GM12878 (cell line): ENCODE data around the gene BICC1. TPM values are rescaled to one million over a fixed set of nuclear protein-coding genes. Genes with fewer than 3 reads are reported as not detected.

Experiments used
- ATAC-seq: fragments of 200-7000 bp; cut with Tn5 transposase; 3 replicates; pipeline ENCODE4 v1.9.1; 2020; ENCODE audit warnings: mild to moderate bottlenecking, moderate library complexity
- BruUV-seq: library from RNA; stranded (reverse); fragments of 400-500 nt; replicated peaks from 2 replicates; lab custom pipeline; 2021; lab: Mats Ljungman, UMichigan
- CTCF ChIA-PET: fragments of 300-600 bp; sonication (Branson Sonifier 250); formaldehyde crosslinking; extraction: SDS; loops from one replicate; lab custom pipeline; 2021; ENCODE audit warnings: inconsistent platforms; lab: Yijun Ruan, JAX
- POLR2A ChIA-PET: fragments of 350-600 bp; formaldehyde crosslinking; extraction: SDS; loops from one replicate; lab custom pipeline; 2021; ENCODE audit warnings: inconsistent platforms; lab: Charles Lee
- RAD21 ChIA-PET: fragments of 300-600 bp; sonication (Branson Sonifier 250); formaldehyde crosslinking; loops from one replicate; lab custom pipeline; 2023; ENCODE audit warnings: antibody characterized with exemption; ENCODE audit not compliant: unreplicated experiment; lab: Charles Lee
- SMC1A ChIA-PET: fragments of 300-600 bp; sonication (Branson Sonifier 250); formaldehyde crosslinking; loops from one replicate; lab custom pipeline; 2023; ENCODE audit not compliant: unreplicated experiment, uncharacterized antibody; lab: Charles Lee
- DNase-seq: peaks from one replicate; pipeline ENCODE4 v3.0.0-alpha.2; 2011; ENCODE audit warnings: low read depth, low spot score
- FAIRE-seq: peaks from 3 replicates; lab custom pipeline; 2011; peaks lifted over from hg19 to GRCh38; lab: Jason Lieb, UNC
- H2AFZ ChIP-seq: 2 replicates; pipeline ENCODE4 v1.6.0; 2011; ENCODE audit warnings: low read depth, low read length, control low read depth; ENCODE audit not compliant: control insufficient read depth
- H3K27ac ChIP-seq: 2 replicates; pipeline ENCODE4 v1.5.1; 2011; ENCODE audit warnings: control low read depth; ENCODE audit not compliant: control insufficient read depth, insufficient read depth
- H3K27me3 ChIP-seq, 2 experiments: replicated peaks in 1 of 2; 2 replicates each; pipeline versions ENCODE4 v1.6.0 to v1.6.1; 2011; ENCODE audit warnings: low read length in 1 of 2; ENCODE audit not compliant: control insufficient read depth in 2 of 2, insufficient read depth in 2 of 2
- H3K36me3 ChIP-seq, 2 experiments: 2 replicates each; pipeline ENCODE4 v1.5.1; 2011; ENCODE audit warnings: low read length in 1 of 2; ENCODE audit not compliant: control insufficient read depth in 2 of 2, insufficient read depth in 2 of 2
- H3K4me1 ChIP-seq: 2 replicates; pipeline ENCODE4 v1.6.1; 2011; ENCODE audit warnings: mild to moderate bottlenecking, low read length, moderate library complexity, mixed read lengths; ENCODE audit not compliant: control insufficient read depth, insufficient read depth
- H3K4me2 ChIP-seq: 2 replicates; pipeline ENCODE4 v1.6.0; 2011; ENCODE audit warnings: control low read depth; ENCODE audit not compliant: control insufficient read depth, insufficient read depth
- H3K4me3 ChIP-seq: fragments of 200-600 bp; sonication (generic); 2 replicates; pipeline ENCODE4 v1.5.1; 2016
- H3K79me2 ChIP-seq: 2 replicates; pipeline ENCODE4 v1.6.0; 2011; ENCODE audit warnings: low read length; ENCODE audit not compliant: control insufficient read depth, insufficient read depth
- H3K9ac ChIP-seq: 2 replicates; pipeline ENCODE4 v1.8.0; 2011; ENCODE audit warnings: low read length, control low read depth, mixed read lengths; ENCODE audit not compliant: control insufficient read depth, insufficient read depth
- H3K9me3 ChIP-seq: replicated peaks from 3 replicates; pipeline ENCODE4 v1.5.1; 2011; ENCODE audit warnings: mild to moderate bottlenecking, low read length; ENCODE audit not compliant: control insufficient read depth, insufficient read depth
- H4K20me1 ChIP-seq: 2 replicates; pipeline ENCODE4 v1.6.0; 2011; ENCODE audit not compliant: control insufficient read depth, insufficient read depth
- BACH1 ChIP-seq: fragments of 450-650 bp; IDR thresholded peaks from 2 replicates; pipeline ENCODE4 v1.6.1; 2017; ENCODE audit warnings: mild to moderate bottlenecking, borderline replicate concordance
- CBX5 ChIP-seq: sonication (generic); IDR thresholded peaks from 2 replicates; pipeline ENCODE4 v1.6.1; 2016; ENCODE audit warnings: low read depth, moderate library complexity, mild to moderate bottlenecking, inconsistent platforms
- CHD2 ChIP-seq: IDR thresholded peaks from 2 replicates; pipeline ENCODE4 v1.6.1; 2011; ENCODE audit warnings: low read depth, low read length, improper control_type of control experiment, borderline replicate concordance
- GABPA ChIP-seq: IDR thresholded peaks from 2 replicates; pipeline ENCODE4 v1.6.1; 2014; ENCODE audit warnings: antibody characterized with exemption, low read depth, mild to moderate bottlenecking, inconsistent platforms
- TAF1 ChIP-seq: IDR thresholded peaks from 2 replicates; pipeline ENCODE4 v1.6.1; 2011; ENCODE audit warnings: mild to moderate bottlenecking, low read depth, low read length, borderline replicate concordance
- ZNF24 ChIP-seq: fragments of 450-650 bp; IDR thresholded peaks from 2 replicates; pipeline ENCODE4 v1.6.1; 2017; ENCODE audit warnings: antibody characterized with exemption, mild to moderate bottlenecking
- WGBS: methylation state at CpG from one replicate; pipeline ENCODE4 v1.1.6; 2016; ENCODE audit warnings: low lambda C conversion rate; ENCODE audit not compliant: insufficient replicate concordance, insufficient coverage; ENCODE audit errors: missing lambda C conversion rate; 5-methylcytosine and 5-hydroxymethylcytosine counted together
- in situ Hi-C: fragments of 300-500 bp; cut with MboI; formaldehyde crosslinking; loops from 9 replicates; pipeline ENCODE4 v1.14.3; 2018; ENCODE audit warnings: mixed read lengths
- intact Hi-C: fragments of 100-400 bp; cut with micrococcal nuclease; formaldehyde crosslinking; loops from one replicate; pipeline ENCODE4 v1.14.2; 2022; ENCODE audit not compliant: unreplicated experiment
- polyA plus RNA-seq, 11 experiments: library from polyadenylated mRNA; depleted of rRNA in 4 of 11; unstranded in 6 of 11; stranded (reverse) in 5 of 11; fragments of >200 nt; fragmentation: Nextera tagmentation in 4 of 11; fragmentation: Illumina TruSeq in 1 of 11; extraction: Ambion mirVana in 4 of 11; extraction: Trizol in 1 of 11; gene quantifications; 1 replicate in 1 of 11; 2 replicates in 10 of 11; pipeline versions ENCODE4 v1.2.1 to v1.2.3, GENCODE V29; 2011 to 2016; ENCODE audit warnings: inconsistent platforms in 2 of 11, missing spikeins in 2 of 11, low read depth in 1 of 11
- total RNA-seq, 4 experiments: library from RNA; depleted of rRNA in 3 of 4; stranded (reverse); fragments of >200 nt in 3 of 4; fragmentation: Illumina TruSeq in 1 of 4; extraction: Trizol in 1 of 4; gene quantifications; 2 replicates each; pipeline versions ENCODE4 v1.2.1 to v1.2.3, GENCODE V29; 2013 to 2021
- TF ChIP-seq, protein P1 (sequence below): fragments of 450-650 bp; IDR thresholded peaks from 2 replicates; pipeline ENCODE4 v1.6.1; 2016; ENCODE audit warnings: mild to moderate bottlenecking
- TF ChIP-seq, protein P2 (sequence below): IDR thresholded peaks from 2 replicates; pipeline ENCODE4 v1.6.1; 2011; ENCODE audit warnings: borderline replicate concordance, low read depth, mild to moderate bottlenecking, moderate library complexity, low read length; ENCODE audit not compliant: insufficient read depth, poor library complexity, severe bottlenecking
- TF ChIP-seq, protein P3 (sequence below): IDR thresholded peaks from 2 replicates; pipeline ENCODE4 v1.6.1; 2011; ENCODE audit warnings: mild to moderate bottlenecking, low read depth, low read length, moderate library complexity; ENCODE audit not compliant: insufficient replicate concordance

BICC1 gene
- total and polyA plus RNA-seq, 10 of the 15 experiments (the other 5 are each of a cell fraction or from before 2014, with no cell fraction given): 0.01 to 0.10 (median 0.04) TPM; not detected in 5

DNA sequence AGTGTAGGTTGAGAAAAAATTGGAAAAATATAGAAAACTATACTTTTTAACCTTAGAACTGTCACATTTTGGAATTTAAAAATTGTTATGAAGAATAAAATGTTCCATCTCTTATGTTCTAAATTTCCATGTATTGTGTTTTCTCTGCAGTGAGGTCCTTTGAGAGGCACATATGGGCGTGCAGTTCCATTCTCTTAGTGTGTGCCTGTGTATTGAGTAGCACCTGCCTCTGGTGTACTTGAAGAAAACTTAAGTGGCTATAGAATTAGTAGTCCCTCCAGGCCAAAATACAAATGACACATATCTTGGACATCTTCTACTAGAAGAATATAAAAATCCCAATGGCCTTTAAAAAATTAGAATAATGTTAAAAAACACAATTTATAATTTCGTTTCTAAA, 149.2 kb downstream of the BICC1 start:
- no peaks in the 10 kb centered on the region for H3K9me3 ChIP-seq
- no peak overlapping the region for H3K4me3 ChIP-seq
- POLR2A ChIA-PET: no interaction called here
- no peaks in the 10 kb centered on the region for H3K4me1 ChIP-seq
- 3% methylated on average over 2 of the region's 2 CpGs for WGBS
- no peak for FAIRE-seq
- intact Hi-C loops: no loop called here
- H3K36me3 ChIP-seq: no peaks in the 10 kb centered on the region
- H3K4me2 ChIP-seq: no peak overlapping the region
- no peak overlapping the region for H3K9ac ChIP-seq
- in situ Hi-C loops: no loop called here
- no peaks in the 10 kb centered on the region for H4K20me1 ChIP-seq
- SMC1A ChIA-PET: no interaction called here
- TF ChIP-seq, protein P1, sequence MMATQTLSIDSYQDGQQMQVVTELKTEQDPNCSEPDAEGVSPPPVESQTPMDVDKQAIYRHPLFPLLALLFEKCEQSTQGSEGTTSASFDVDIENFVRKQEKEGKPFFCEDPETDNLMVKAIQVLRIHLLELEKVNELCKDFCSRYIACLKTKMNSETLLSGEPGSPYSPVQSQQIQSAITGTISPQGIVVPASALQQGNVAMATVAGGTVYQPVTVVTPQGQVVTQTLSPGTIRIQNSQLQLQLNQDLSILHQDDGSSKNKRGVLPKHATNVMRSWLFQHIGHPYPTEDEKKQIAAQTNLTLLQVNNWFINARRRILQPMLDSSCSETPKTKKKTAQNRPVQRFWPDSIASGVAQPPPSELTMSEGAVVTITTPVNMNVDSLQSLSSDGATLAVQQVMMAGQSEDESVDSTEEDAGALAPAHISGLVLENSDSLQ: no peak
- RAD21 ChIA-PET: no interaction called here
- no TSS peak for BruUV-seq
- no peak overlapping the region for H2AFZ ChIP-seq
- no peaks in the 10 kb centered on the region for H3K79me2 ChIP-seq
- no peak for DNase-seq
- no peaks in the 10 kb centered on the region for H3K27me3 ChIP-seq
- no peak for ATAC-seq
- H3K27ac ChIP-seq: no peak overlapping the region
- CTCF ChIA-PET: no interaction called here

DNA sequence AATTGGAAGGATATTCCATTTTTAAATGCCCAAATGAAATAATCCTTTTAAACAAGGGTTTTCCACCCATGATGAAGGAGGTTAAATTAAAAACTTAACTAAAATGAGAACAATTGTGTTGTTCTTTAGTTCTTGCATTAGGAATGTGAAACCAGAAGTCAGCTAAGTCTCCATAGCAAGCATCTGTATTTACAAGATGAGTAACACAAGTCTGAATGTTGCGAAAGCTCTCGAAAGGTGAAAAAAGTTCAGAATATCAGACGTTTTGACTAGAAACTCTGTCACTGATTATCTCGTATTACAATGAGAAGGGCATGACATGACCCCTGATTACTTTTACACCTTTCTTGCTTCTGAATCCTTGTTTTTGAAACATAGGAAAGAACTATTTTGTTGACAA, 149.6 kb downstream of the BICC1 start:
- 68% methylated on average over 4 of the region's 4 CpGs for WGBS
- in situ Hi-C loops: no loop called here
- Histone ChIP-seq H3K36me3 (no peaks in the 10 kb centered on the region), H3K9me3 (no peaks in the 10 kb centered on the region), H2AFZ (no peak overlapping the region), H3K9ac (no peak overlapping the region), H3K27me3 (no peaks in the 10 kb centered on the region), H4K20me1 (no peaks in the 10 kb centered on the region), H3K27ac (no peak overlapping the region), H3K4me2 (no peak overlapping the region), H3K79me2 (no peaks in the 10 kb centered on the region), H3K4me1 (no peaks in the 10 kb centered on the region), H3K4me3 (no peak overlapping the region)
- ChIA-PET RAD21 (no interaction called here), CTCF (no interaction called here), POLR2A (no interaction called here), SMC1A (no interaction called here)
- no peak for DNase-seq
- no TSS peak for BruUV-seq
- ATAC-seq: no peak
- FAIRE-seq: no peak
- intact Hi-C loops: no loop called here
- TF ChIP-seq TAF1 (no peak), BACH1 (no peak), GABPA (no peak), CHD2 (no peak), ZNF24 (no peak), CBX5 (no peak)
- TF ChIP-seq, protein P2, sequence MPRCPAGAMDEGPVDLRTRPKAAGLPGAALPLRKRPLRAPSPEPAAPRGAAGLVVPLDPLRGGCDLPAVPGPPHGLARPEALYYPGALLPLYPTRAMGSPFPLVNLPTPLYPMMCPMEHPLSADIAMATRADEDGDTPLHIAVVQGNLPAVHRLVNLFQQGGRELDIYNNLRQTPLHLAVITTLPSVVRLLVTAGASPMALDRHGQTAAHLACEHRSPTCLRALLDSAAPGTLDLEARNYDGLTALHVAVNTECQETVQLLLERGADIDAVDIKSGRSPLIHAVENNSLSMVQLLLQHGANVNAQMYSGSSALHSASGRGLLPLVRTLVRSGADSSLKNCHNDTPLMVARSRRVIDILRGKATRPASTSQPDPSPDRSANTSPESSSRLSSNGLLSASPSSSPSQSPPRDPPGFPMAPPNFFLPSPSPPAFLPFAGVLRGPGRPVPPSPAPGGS: no peak
- TF ChIP-seq, protein P3, sequence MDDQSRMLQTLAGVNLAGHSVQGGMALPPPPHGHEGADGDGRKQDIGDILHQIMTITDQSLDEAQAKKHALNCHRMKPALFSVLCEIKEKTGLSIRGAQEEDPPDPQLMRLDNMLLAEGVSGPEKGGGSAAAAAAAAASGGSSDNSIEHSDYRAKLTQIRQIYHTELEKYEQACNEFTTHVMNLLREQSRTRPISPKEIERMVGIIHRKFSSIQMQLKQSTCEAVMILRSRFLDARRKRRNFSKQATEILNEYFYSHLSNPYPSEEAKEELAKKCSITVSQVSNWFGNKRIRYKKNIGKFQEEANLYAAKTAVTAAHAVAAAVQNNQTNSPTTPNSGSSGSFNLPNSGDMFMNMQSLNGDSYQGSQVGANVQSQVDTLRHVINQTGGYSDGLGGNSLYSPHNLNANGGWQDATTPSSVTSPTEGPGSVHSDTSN: no peak
